Activated naive CD8-positive, alpha-beta T cell treated with anti-CD3 and anti-CD28 coated beads for 36 hours (primary cell): ENCODE results near the gene EEFSEC. TPM values are rescaled to one million over a fixed set of nuclear protein-coding genes. Genes with fewer than 3 reads are reported as not detected.
A peak's percentile ranks its signal among the peaks of the same experiment; 100 is the strongest.

Source experiments
- DNase-seq: peaks from one replicate; pipeline ENCODE4 v3.0.0; 2021
- H3K27ac Mint-ChIP-seq: one replicate; pipeline ENCODE4 v1.8.0; 2022; ENCODE audit warnings: mild to moderate bottlenecking, moderate library complexity, mixed read lengths
- H3K27me3 Mint-ChIP-seq: one replicate; pipeline ENCODE4 v1.8.0; 2022; ENCODE audit warnings: mild to moderate bottlenecking, mixed read lengths
- H3K36me3 Mint-ChIP-seq: one replicate; pipeline ENCODE4 v1.8.0; 2021; ENCODE audit warnings: mild to moderate bottlenecking, mixed read lengths
- H3K4me1 Mint-ChIP-seq: one replicate; pipeline ENCODE4 v1.8.0; 2021; ENCODE audit warnings: mixed read lengths
- H3K4me3 Mint-ChIP-seq: one replicate; pipeline ENCODE4 v1.8.0; 2022; ENCODE audit warnings: mild to moderate bottlenecking, moderate library complexity, mixed read lengths
- H3K9me3 Mint-ChIP-seq: one replicate; pipeline ENCODE4 v1.8.0; 2022; ENCODE audit warnings: mixed read lengths
- total RNA-seq, 2 experiments: library from RNA; stranded (reverse); gene quantifications; one replicate each; pipeline ENCODE4 v1.2.3, GENCODE V29; 2021

EEFSEC gene
- total RNA-seq, 2 experiments from 2014 or later, result 22.4 to 23.9 TPM

DNA sequence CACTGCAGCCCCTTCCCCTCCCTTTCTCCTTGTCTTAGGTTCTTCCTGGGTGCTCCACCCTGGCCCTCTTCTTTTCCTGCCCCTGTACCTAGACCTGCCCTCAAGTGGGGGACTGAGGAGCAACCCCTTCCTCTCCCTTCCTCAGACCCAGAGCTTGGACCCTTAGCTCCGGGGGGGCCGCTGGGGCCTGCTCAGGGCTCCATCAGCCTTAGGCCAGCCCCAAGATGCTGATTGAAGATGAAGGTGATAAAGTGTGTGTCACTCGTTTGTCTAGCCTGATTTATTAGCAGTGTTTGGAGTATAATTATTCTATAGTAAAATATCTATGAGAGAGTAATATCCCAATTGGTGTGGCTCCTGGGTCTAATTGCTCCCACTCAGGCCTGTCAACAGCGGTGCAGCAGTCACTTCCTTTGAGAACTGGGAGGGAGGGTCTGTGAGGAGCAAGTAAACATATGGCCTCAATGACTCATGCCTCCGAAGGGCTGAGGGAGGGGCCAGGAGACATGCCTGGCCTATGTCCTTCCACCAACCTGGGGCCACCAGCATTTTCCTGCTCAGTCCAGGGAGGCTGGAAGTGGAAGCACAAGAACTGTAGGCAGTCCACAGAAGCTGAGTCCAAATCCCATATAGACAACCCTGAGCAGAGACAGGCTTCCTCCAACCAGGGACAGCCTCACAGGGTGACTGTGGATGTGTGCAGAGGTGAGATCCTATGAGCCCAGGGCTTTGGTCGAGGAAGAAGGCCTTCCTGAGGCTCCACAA is 190.2 kb downstream of the EEFSEC start:
- Mint-ChIP-seq H3K9me3 (no peaks in the 10 kb centered on the region), H3K27ac (no peak overlapping the region), H3K4me1 (peaks cover 6% of the 10 kb centered on the region), H3K4me3 (no peak overlapping the region), H3K27me3 (no peaks in the 10 kb centered on the region), H3K36me3 (no peaks in the 10 kb centered on the region)
- DNase-seq, result no peak

DNA sequence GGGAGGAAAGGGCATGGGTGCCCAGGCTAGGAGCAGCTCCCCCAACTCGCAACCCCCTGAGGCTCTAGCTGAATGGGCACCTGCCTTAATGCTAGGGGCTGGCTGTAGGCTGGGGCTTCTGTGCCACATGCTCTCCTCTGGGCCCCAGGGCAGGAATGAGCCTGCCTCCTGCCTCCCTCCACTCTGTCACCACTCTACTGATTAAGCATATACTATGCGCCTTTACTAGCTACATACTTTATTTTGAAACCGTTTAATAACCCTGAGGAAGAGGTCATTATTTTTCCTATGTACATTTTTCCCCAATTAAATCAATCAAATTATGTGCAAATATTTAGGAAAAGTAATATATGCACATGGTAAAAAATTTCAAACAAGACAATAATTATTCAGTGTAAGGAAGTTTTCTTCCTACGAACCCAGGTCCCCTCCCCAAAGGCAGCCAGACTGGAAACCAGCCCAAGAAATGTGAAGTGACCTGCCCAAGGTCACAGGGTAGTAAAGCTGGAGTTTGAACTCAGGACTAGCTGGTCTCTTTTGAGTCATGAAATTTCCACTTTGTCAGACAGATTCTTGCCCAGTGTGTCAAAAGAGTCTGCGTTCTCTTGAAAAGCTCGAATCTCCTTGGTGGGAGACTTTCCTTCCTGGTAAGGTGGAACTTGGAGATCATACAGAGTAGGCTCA is 190.9 kb downstream of the EEFSEC start:
- Mint-ChIP-seq H3K27me3 (no peaks in the 10 kb centered on the region), H3K4me3 (no peak overlapping the region), H3K27ac (no peak overlapping the region), H3K9me3 (no peaks in the 10 kb centered on the region), H3K4me1 (peaks cover 11% of the 10 kb centered on the region), H3K36me3 (no peaks in the 10 kb centered on the region)
- no peak for DNase-seq

GRCh38 chr3:128345196-128345595 is 191.9 kb downstream of the EEFSEC start:
- peaks cover 11% of the 10 kb centered on the region for H3K4me1 Mint-ChIP-seq
- no peaks in the 10 kb centered on the region for H3K9me3 Mint-ChIP-seq
- H3K36me3 Mint-ChIP-seq, result no peaks in the 10 kb centered on the region
- no peaks in the 10 kb centered on the region for H3K27me3 Mint-ChIP-seq
- no peak overlapping the region for H3K27ac Mint-ChIP-seq
- no peak for DNase-seq
- no peak overlapping the region for H3K4me3 Mint-ChIP-seq

DNA sequence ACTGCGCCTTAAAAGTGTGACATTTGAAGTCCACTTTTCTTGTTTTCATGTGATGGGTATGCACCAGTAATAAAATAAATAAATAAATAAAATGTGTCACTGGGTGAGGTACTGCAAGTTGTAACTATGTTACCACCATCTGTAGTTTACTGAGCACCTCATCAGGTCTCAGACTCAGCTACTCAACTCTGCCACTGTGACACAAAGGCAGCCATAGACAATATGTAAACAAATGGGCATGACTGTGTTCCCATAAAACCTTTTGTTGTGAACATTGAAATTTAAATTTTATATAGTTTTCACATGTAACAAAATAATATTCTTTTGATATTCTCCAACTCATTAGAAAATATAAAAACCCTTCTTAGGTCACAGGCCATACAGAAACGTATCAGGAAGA is 193.3 kb downstream of the EEFSEC start:
- H3K4me3 Mint-ChIP-seq, result no peak overlapping the region
- no peaks in the 10 kb centered on the region for H3K9me3 Mint-ChIP-seq
- H3K36me3 Mint-ChIP-seq, result peaks cover 3% of the 10 kb centered on the region
- no peak overlapping the region for H3K27ac Mint-ChIP-seq
- no peaks in the 10 kb centered on the region for H3K27me3 Mint-ChIP-seq
- peaks cover 11% of the 10 kb centered on the region for H3K4me1 Mint-ChIP-seq
- no peak for DNase-seq

- no peaks in the 10 kb centered on the region for H3K27me3 Mint-ChIP-seq
Observed at GRCh38 chr3:128347282-128347681, 194.0 kb downstream of the EEFSEC start.

GRCh38 chr3:128348075-128348474 is 194.8 kb downstream of the EEFSEC start:
- no peaks in the 10 kb centered on the region for H3K9me3 Mint-ChIP-seq

More at GRCh38 chr3:128347282-128347681, 194.0 kb downstream of the EEFSEC start:
- Mint-ChIP-seq H3K27ac (no peak overlapping the region), H3K36me3 (peaks cover 3% of the 10 kb centered on the region), H3K9me3 (no peaks in the 10 kb centered on the region), H3K4me3 (no peak overlapping the region), H3K4me1 (peaks cover 11% of the 10 kb centered on the region)
- DNase-seq, result no peak

DNA sequence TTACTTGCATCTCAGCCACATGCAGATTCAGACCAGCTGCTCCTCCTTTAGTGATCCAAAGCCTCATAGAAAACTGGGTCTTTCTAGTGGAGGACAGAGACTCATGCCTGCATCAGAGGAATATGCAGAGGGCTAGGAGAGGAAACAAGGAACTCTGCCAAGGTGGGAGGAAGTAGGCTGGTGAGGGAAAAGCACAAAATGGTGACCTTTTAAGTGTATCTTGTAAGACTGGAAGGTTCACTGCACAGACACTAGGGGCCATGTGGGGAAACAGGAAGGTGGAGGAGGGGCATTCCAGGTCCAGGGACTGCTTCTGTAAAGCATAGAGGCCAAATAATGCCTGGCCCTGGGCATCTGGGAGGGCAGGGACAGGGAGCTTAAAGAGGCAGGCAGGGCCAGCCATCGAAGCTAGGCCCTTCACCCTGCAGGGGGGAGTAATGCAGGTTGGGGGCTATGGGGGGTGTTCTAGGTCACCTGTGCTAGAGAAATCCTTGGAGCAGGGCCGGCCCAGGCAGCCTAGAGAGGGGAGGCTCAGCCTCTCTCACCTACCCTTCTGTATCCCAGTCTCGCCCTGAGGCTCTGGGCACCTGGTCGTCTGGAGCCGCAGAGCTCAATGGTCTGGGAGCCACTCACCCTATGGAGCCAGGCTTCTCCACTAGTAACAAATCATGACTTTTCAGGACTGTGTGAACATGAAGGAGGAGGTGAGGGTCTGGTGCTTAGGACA is 195.7 kb downstream of the EEFSEC start:
- no peak overlapping the region for H3K4me3 Mint-ChIP-seq
- H3K9me3 Mint-ChIP-seq, result no peaks in the 10 kb centered on the region
- no peak overlapping the region for H3K27ac Mint-ChIP-seq
- H3K27me3 Mint-ChIP-seq, result no peaks in the 10 kb centered on the region
- DNase-seq, result no peak
- peaks cover 11% of the 10 kb centered on the region for H3K4me1 Mint-ChIP-seq
- H3K36me3 Mint-ChIP-seq, result peaks cover 3% of the 10 kb centered on the region

More at GRCh38 chr3:128348075-128348474, 194.8 kb downstream of the EEFSEC start:
- H3K4me3 Mint-ChIP-seq, result no peak overlapping the region
- H3K4me1 Mint-ChIP-seq, result peaks cover 11% of the 10 kb centered on the region
- H3K27ac Mint-ChIP-seq, result no peak overlapping the region
- H3K36me3 Mint-ChIP-seq, result peaks cover 3% of the 10 kb centered on the region
- DNase-seq, result no peak
- H3K27me3 Mint-ChIP-seq, result no peaks in the 10 kb centered on the region

GRCh38 chr3:128349963-128350599 is 196.8 kb downstream of the EEFSEC start:
- no peaks in the 10 kb centered on the region for H3K9me3 Mint-ChIP-seq
- no peak overlapping the region for H3K4me3 Mint-ChIP-seq
- H3K27ac Mint-ChIP-seq, result no peak overlapping the region
- no peak for DNase-seq
- peaks cover 3% of the 10 kb centered on the region for H3K36me3 Mint-ChIP-seq
- H3K27me3 Mint-ChIP-seq, result no peaks in the 10 kb centered on the region
- H3K4me1 Mint-ChIP-seq, result peaks cover 11% of the 10 kb centered on the region

GRCh38 chr3:128351546-128351945 is 198.3 kb downstream of the EEFSEC start:
- DNase-seq, result no peak

DNA sequence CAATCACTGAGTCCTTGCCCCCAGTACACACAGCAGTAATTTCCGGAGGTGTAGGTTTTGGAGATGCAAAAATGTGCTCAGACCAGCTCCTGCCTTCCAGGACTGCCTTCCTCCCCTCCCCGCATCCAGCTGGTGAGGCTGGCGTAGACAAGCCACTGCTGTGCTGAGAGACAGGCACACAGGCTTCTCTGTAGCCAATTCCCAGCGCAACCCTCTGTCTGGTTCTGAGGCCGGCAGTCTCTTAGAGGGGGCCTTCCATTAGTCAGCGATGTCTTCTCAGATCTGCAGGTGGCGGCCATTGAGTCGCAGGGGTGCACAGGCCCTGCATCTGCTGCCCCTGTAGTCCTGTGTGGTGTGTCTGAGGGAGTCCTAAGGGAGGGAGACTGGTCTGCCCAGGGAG is 199.0 kb downstream of the EEFSEC start:
- peaks cover 6% of the 10 kb centered on the region for H3K4me1 Mint-ChIP-seq
- H3K9me3 Mint-ChIP-seq, result no peaks in the 10 kb centered on the region
- no peak for DNase-seq
- no peak overlapping the region for H3K27ac Mint-ChIP-seq
- H3K36me3 Mint-ChIP-seq, result peaks cover 3% of the 10 kb centered on the region
- no peak overlapping the region for H3K4me3 Mint-ChIP-seq
- H3K27me3 Mint-ChIP-seq, result no peaks in the 10 kb centered on the region

More at GRCh38 chr3:128351546-128351945, 198.3 kb downstream of the EEFSEC start:
- Mint-ChIP-seq H3K36me3 (peaks cover 3% of the 10 kb centered on the region), H3K27ac (no peak overlapping the region), H3K4me3 (no peak overlapping the region), H3K4me1 (peaks cover 10% of the 10 kb centered on the region), H3K27me3 (no peaks in the 10 kb centered on the region), H3K9me3 (no peaks in the 10 kb centered on the region)

- no peak overlapping the region for H3K4me3 Mint-ChIP-seq
- no peaks in the 10 kb centered on the region for H3K9me3 Mint-ChIP-seq
- H3K36me3 Mint-ChIP-seq, result peaks cover 3% of the 10 kb centered on the region
- H3K27ac Mint-ChIP-seq, result peak overlapping the region; percentile 42
- no peaks in the 10 kb centered on the region for H3K27me3 Mint-ChIP-seq
- peaks cover 6% of the 10 kb centered on the region for H3K4me1 Mint-ChIP-seq
- no peak for DNase-seq
Observed at GRCh38 chr3:128353361-128353965, 200.2 kb downstream of the EEFSEC start.

GRCh38 chr3:128353991-128354687 is 200.9 kb downstream of the EEFSEC start:
- no peak for DNase-seq
- Mint-ChIP-seq H3K27me3 (no peaks in the 10 kb centered on the region), H3K4me3 (no peak overlapping the region), H3K36me3 (peaks cover 3% of the 10 kb centered on the region), H3K9me3 (no peaks in the 10 kb centered on the region), H3K4me1 (no peaks in the 10 kb centered on the region), H3K27ac (peak overlapping the region; percentile 42)

DNA sequence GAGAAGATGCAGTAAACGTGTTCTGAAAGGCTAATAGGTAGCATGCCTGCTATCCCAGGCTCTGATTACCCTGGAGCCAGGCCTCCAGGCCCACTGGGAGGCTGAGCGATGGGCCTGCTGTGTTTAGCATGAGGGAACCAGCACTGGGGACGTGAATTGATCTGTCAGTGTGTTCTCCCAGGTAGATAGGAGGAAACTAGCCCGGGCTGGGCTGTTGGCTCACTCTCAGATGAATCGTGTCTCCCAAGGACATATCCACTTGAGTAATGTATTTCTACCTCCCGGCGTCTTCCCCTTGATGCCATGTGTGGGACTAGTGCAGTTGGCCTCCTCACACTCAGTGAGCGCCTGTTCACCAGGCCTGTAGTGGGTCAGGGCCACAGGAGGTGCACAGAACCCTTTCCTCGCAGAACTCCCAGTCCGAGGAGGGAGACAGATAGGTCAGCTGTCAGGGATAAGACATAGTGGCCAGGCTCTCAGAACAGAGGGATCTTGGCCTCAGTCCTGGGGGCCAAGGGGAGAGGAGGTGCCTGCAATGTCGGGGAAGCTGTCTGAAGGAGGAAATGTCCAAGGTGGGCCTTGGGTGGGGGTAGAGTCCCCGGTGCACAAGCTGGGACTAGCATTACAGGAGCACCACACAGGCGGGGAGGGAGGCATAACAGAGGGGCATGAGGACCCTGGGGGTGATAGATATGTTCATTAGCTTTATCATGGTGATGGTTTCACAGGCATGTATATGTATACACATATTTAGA is 201.7 kb downstream of the EEFSEC start:
- peaks cover 3% of the 10 kb centered on the region for H3K36me3 Mint-ChIP-seq
- H3K27me3 Mint-ChIP-seq, result no peaks in the 10 kb centered on the region
- no peak overlapping the region for H3K4me3 Mint-ChIP-seq
- H3K27ac Mint-ChIP-seq, result no peak overlapping the region
- DNase-seq, result no peak
- H3K9me3 Mint-ChIP-seq, result no peaks in the 10 kb centered on the region
- no peaks in the 10 kb centered on the region for H3K4me1 Mint-ChIP-seq
